Mesenchymal stem cell (in vitro differentiated cells and primary cell): Measurements from ENCODE around the gene KLHL14.
A peak's percentile ranks its signal among the peaks of the same experiment; 100 is the strongest.
"Not testable (repeated sequence)": the region's sequence is repeated elsewhere in the genome, so short reads cannot be mapped to it uniquely, and the experiment has no call there.

Source experiments
- DNase-seq: peaks from one replicate; pipeline ENCODE4 v3.0.0-alpha.2; 2013
- H2AFZ ChIP-seq: one replicate; pipeline ENCODE4 v1.6.1; 2013; ENCODE audit warnings: low read depth, mild to moderate bottlenecking, control low read depth, inconsistent platforms, low read length, moderate library complexity
- H2AK5ac ChIP-seq: 2 replicates; pipeline ENCODE4 v1.6.1; 2013; ENCODE audit warnings: low read length, moderate library complexity, mild to moderate bottlenecking, inconsistent platforms; ENCODE audit not compliant: severe bottlenecking
- H2BK120ac ChIP-seq: one replicate; pipeline ENCODE4 v1.6.1; 2013; ENCODE audit warnings: low read depth, mild to moderate bottlenecking, inconsistent platforms, low read length, moderate library complexity
- H2BK12ac ChIP-seq, 2 experiments: one replicate each; pipeline ENCODE4 v1.6.1; 2013; ENCODE audit warnings: inconsistent platforms in 2 of 2, low read length in 2 of 2, mild to moderate bottlenecking in 2 of 2, moderate library complexity in 2 of 2, control low read depth in 1 of 2
- H2BK15ac ChIP-seq: one replicate; pipeline ENCODE4 v1.6.1; 2013; ENCODE audit warnings: mild to moderate bottlenecking, low read depth, inconsistent platforms; ENCODE audit not compliant: poor library complexity, severe bottlenecking
- H2BK5ac ChIP-seq: 2 replicates; pipeline ENCODE4 v1.6.1; 2013; ENCODE audit warnings: low read depth, mild to moderate bottlenecking, low read length, control low read depth, inconsistent platforms; ENCODE audit not compliant: poor library complexity, severe bottlenecking
- H3K14ac ChIP-seq, 2 experiments: one replicate each; pipeline ENCODE4 v1.6.1; 2013; ENCODE audit warnings: inconsistent platforms in 2 of 2, low read length in 2 of 2, control low read depth in 1 of 2, mild to moderate bottlenecking in 1 of 2, moderate library complexity in 1 of 2
- H3K18ac ChIP-seq, 2 experiments: one replicate each; pipeline ENCODE4 v1.6.1; 2013; ENCODE audit warnings: inconsistent platforms in 2 of 2, low read length in 2 of 2, control low read depth in 1 of 2, low read depth in 1 of 2, mild to moderate bottlenecking in 1 of 2
- H3K23ac ChIP-seq, 2 experiments: one replicate each; pipeline ENCODE4 v1.6.1; 2013; ENCODE audit warnings: inconsistent platforms in 2 of 2, low read length in 2 of 2, mild to moderate bottlenecking in 2 of 2, moderate library complexity in 2 of 2, control low read depth in 1 of 2
- H3K27ac ChIP-seq: 2 replicates; pipeline ENCODE4 v1.5.1; 2013; ENCODE audit warnings: mild to moderate bottlenecking, moderate library complexity, low read length, control low read depth, inconsistent platforms; ENCODE audit not compliant: poor library complexity, severe bottlenecking
- H3K27me3 ChIP-seq, 2 experiments: 2 replicates each; pipeline versions ENCODE4 v1.6.1 to v1.7.0; 2013; ENCODE audit warnings: low read length in 2 of 2, mild to moderate bottlenecking in 2 of 2, moderate library complexity in 2 of 2, control low read depth in 1 of 2, inconsistent platforms in 1 of 2; ENCODE audit not compliant: control insufficient read depth in 1 of 2, insufficient read depth in 1 of 2
- H3K36me3 ChIP-seq, 2 experiments: 2 replicates each; pipeline versions ENCODE4 v1.6.1 to v1.7.0; 2013; ENCODE audit warnings: low read length in 2 of 2, control low read depth in 1 of 2, inconsistent platforms in 1 of 2, low read depth in 1 of 2, mild to moderate bottlenecking in 1 of 2; ENCODE audit not compliant: insufficient read depth in 2 of 2, control insufficient read depth in 1 of 2
- H3K4ac ChIP-seq, 2 experiments: one replicate each; pipeline ENCODE4 v1.6.1; 2013; ENCODE audit warnings: inconsistent platforms in 2 of 2, low read length in 2 of 2, mild to moderate bottlenecking in 2 of 2, moderate library complexity in 2 of 2, control low read depth in 1 of 2, low read depth in 1 of 2
- H3K4me1 ChIP-seq: 2 replicates; pipeline ENCODE4 v1.6.1; 2013; ENCODE audit warnings: low read depth, low read length, control low read depth; ENCODE audit not compliant: control insufficient read depth, insufficient read depth
- H3K4me2 ChIP-seq: 2 replicates; pipeline ENCODE4 v1.6.1; 2013; ENCODE audit warnings: low read length, mild to moderate bottlenecking, inconsistent platforms; ENCODE audit not compliant: poor library complexity, severe bottlenecking
- H3K4me3 ChIP-seq, 2 experiments: 2 replicates each; pipeline versions ENCODE4 v1.5.1 to v1.7.0; 2013; ENCODE audit warnings: low read length in 2 of 2, mild to moderate bottlenecking in 2 of 2, control low read depth in 1 of 2, low read depth in 1 of 2; ENCODE audit not compliant: insufficient read depth in 1 of 2
- H3K79me1 ChIP-seq: replicated peaks from 2 replicates; pipeline ENCODE4 v1.6.1; 2013; ENCODE audit warnings: mild to moderate bottlenecking, control low read depth, low read length, inconsistent platforms; ENCODE audit not compliant: poor library complexity, severe bottlenecking
- H3K9ac ChIP-seq: 2 replicates; pipeline ENCODE4 v1.7.0; 2013; ENCODE audit warnings: mild to moderate bottlenecking, low read length, moderate library complexity
- H3K9me3 ChIP-seq: 2 replicates; pipeline ENCODE4 v1.7.0; 2013; ENCODE audit warnings: mild to moderate bottlenecking, low read length; ENCODE audit not compliant: control insufficient read depth
- H4K8ac ChIP-seq: one replicate; pipeline ENCODE4 v1.6.1; 2013; ENCODE audit warnings: inconsistent platforms, mild to moderate bottlenecking, low read length, moderate library complexity
- H4K91ac ChIP-seq: one replicate; pipeline ENCODE4 v1.6.1; 2013; ENCODE audit warnings: mild to moderate bottlenecking, low read length, inconsistent platforms
- WGBS: methylation state at CpG from one replicate; pipeline ENCODE4 v1.1.7; 2013; ENCODE audit warnings: mixed read lengths; 5-methylcytosine and 5-hydroxymethylcytosine counted together

KLHL14 gene

DNA sequence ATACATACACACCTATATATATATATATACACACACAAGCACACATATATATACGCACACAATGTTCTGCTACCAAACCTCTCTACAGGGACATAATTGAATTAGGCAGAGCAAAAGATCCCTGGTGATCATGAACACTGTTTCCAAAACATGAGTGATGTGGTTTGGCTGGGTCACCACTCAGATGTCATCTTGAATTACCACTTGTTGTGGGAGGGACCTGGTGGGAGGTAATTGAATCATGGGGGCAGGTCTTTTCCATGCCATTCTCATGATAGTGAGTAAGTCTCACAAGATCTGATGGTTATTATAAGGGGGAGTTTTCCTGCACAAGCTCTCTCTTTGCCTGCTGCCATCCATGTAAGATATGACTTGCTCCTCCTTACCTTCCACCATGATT is 135.2 kb downstream of the KLHL14 start:
- H3K18ac ChIP-seq, H3K4me2 ChIP-seq, H3K23ac ChIP-seq, DNase-seq, H3K4me3 ChIP-seq, H3K4ac ChIP-seq, H3K9ac ChIP-seq, H2BK15ac ChIP-seq, H3K9me3 ChIP-seq, H2AFZ ChIP-seq, H2AK5ac ChIP-seq, H2BK120ac ChIP-seq, H3K36me3 ChIP-seq, H3K4me1 ChIP-seq, H2BK12ac ChIP-seq, H3K27me3 ChIP-seq, H2BK5ac ChIP-seq, H4K91ac ChIP-seq, H3K79me1 ChIP-seq, H3K14ac ChIP-seq, H3K27ac ChIP-seq, H4K8ac ChIP-seq: not testable (repeated sequence)
- WGBS, result no CpG with 5 or more reads among the region's 1 CpG

DNA sequence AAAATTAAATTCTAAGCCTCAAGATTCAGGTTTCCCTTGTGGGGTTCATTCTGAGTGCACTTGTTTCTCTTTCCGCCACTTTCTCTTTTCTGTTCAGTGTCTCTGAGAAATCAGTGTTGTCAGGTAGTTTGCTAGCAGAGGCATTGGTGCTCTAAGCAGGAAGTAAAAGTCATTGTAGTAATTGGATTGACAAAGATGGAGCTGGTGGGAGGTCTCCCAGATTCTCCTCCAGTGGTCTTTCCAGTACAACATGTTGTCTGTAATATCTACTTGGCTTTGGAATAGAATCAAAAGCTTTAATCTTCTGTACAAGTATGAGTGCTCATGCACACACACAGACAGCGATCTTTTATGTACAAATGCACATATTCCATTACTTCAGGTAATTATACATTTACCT is 135.6 kb downstream of the KLHL14 start:
- Histone ChIP-seq H4K8ac (no peak overlapping the region), H3K4me2 (no peak overlapping the region), H3K36me3 (no peaks in the 10 kb centered on the region), H2BK15ac (no peak overlapping the region), H3K4me3 (no peak overlapping the region), H3K9ac (no peak overlapping the region), H3K4me1 (no peaks in the 10 kb centered on the region), H3K27ac (no peak overlapping the region), H3K23ac (no peak overlapping the region), H2AFZ (no peak overlapping the region), H3K18ac (no peak overlapping the region), H3K9me3 (no peaks in the 10 kb centered on the region), H3K4ac (no peak overlapping the region), H2BK120ac (no peak overlapping the region), H3K79me1 (no peaks in the 10 kb centered on the region), H3K27me3 (peaks cover 3 to 5% of the 10 kb centered on the region in 2 experiments), H2BK12ac (no peak overlapping the region), H2AK5ac (no peak overlapping the region), H3K14ac (no peak overlapping the region), H2BK5ac (no peak overlapping the region), H4K91ac (no peak overlapping the region)
- DNase-seq, result no peak
- 100% methylated on average over 2 of the region's 2 CpGs for WGBS

DNA sequence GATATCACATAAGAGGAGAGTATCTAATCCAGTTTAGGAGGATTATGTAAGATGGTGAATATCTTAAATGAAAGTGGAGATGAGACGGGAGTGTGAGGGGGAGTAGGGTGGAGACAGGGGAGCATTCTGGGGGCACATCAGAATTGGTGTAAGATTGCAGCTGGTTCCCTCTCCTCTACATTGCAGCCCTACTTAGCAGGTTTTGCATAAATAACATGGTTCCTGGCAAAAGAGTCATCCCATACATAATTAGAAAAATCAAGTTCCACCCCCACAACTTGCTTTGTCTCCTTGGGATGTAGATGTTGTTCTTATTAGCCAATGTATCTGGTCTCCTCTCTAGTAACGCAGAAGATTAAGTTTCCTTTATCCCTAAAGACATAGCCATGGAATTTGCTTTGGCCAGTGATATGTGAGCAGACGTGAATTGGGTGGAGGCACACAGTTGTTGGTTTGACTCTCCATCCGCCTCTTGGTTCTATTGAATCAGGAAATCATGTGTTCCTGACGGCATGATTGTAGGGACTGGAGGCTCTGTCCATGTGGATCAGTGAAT is 137.9 kb downstream of the KLHL14 start:
- 86% methylated on average over 4 of the region's 5 CpGs for WGBS
- DNase-seq, result no peak
- H3K9me3 ChIP-seq, result peaks cover 7% of the 10 kb centered on the region
- H3K27me3 ChIP-seq, result peaks cover 3 to 5% of the 10 kb centered on the region in 2 experiments
- no peak overlapping the region for H2BK120ac ChIP-seq
- no peak overlapping the region for H2AFZ ChIP-seq
- H3K18ac ChIP-seq, result no peak overlapping the region
- H3K27ac ChIP-seq, result no peak overlapping the region
- no peak overlapping the region for H4K91ac ChIP-seq
- H3K4me1 ChIP-seq, result no peaks in the 10 kb centered on the region
- H3K4me2 ChIP-seq, result no peak overlapping the region
- H3K4ac ChIP-seq, result no peak overlapping the region
- H2BK12ac ChIP-seq, result no peak overlapping the region
- H4K8ac ChIP-seq, result no peak overlapping the region
- H3K36me3 ChIP-seq, result no peaks in the 10 kb centered on the region
- no peak overlapping the region for H3K4me3 ChIP-seq
- no peak overlapping the region for H3K9ac ChIP-seq
- no peak overlapping the region for H2BK5ac ChIP-seq
- H2BK15ac ChIP-seq, result no peak overlapping the region
- H3K23ac ChIP-seq, result no peak overlapping the region
- no peak overlapping the region for H3K14ac ChIP-seq
- no peaks in the 10 kb centered on the region for H3K79me1 ChIP-seq
- no peak overlapping the region for H2AK5ac ChIP-seq

DNA sequence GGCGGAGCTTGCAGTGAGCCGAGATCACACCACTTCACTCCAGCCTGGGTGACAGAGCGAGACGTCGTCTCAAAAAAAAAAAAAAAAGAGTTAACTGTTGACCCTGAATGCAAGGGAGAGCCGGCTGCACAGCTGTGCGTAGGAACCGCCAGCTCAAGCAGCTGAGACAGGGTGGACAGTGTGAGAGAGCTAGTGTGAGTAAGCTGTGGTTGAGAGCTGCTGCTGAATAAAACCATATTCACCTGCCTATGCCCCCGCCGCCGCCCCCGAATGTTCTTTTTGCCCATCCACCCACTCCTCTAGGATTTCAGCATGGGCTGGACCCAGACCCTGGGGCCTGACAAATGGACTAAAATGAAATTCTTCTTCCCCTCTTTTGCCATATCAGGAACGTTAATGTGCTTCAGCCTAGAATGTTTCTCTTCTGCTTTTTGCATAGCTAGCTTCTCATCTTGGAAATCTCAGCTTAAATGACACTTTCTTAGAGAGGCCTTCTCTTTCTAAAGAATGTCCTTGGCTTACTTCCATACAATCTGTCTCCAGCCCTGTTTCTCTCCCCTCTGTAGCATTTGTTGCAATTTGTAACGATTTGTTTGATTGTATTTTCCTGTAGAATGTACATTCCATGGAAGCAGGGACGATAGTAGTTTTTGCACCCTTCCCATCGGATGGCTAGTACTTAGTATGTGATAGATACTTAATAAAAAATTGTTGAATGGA is 142.7 kb downstream of the KLHL14 start:
- DNase-seq, result peak; percentile 5

More for the DNA sequence above, 142.7 kb downstream of the KLHL14 start:
- peaks cover 7% of the 10 kb centered on the region for H3K9me3 ChIP-seq
- no peak overlapping the region for H3K4me3 ChIP-seq
- H4K8ac ChIP-seq, result no peak overlapping the region
- no peaks in the 10 kb centered on the region for H3K79me1 ChIP-seq
- no peak overlapping the region for H3K9ac ChIP-seq
- WGBS, result 89% methylated on average over 15 of the region's 16 CpGs
- peaks cover 3 to 5% of the 10 kb centered on the region in 2 experiments for H3K27me3 ChIP-seq
- H3K4me2 ChIP-seq, result no peak overlapping the region
- no peak overlapping the region for H3K4ac ChIP-seq
- no peak overlapping the region for H2BK15ac ChIP-seq
- H2AK5ac ChIP-seq, result no peak overlapping the region
- H3K18ac ChIP-seq, result no peak overlapping the region
- no peak overlapping the region for H2BK12ac ChIP-seq
- H3K4me1 ChIP-seq, result no peaks in the 10 kb centered on the region
- H3K27ac ChIP-seq, result no peak overlapping the region
- no peak overlapping the region for H3K14ac ChIP-seq
- H2BK120ac ChIP-seq, result no peak overlapping the region
- H3K23ac ChIP-seq, result no peak overlapping the region
- H3K36me3 ChIP-seq, result no peaks in the 10 kb centered on the region
- H2AFZ ChIP-seq, result no peak overlapping the region
- no peak overlapping the region for H2BK5ac ChIP-seq
- H4K91ac ChIP-seq, result no peak overlapping the region
